ENCODE results near the gene KRTAP10-4. TPM values are rescaled to one million over a fixed set of nuclear protein-coding genes. Genes with fewer than 3 reads are reported as not detected.
"Not testable (repeated sequence)": the region's sequence is repeated elsewhere in the genome, so short reads cannot be mapped to it uniquely, and the experiment has no call there.

KRTAP10-4 gene
- total RNA-seq, 4 donors from 2014 or later: 2.7 to 11.8 (median 4.9) TPM; not detected in 1

GRCh38 chr21:44549525-44550211, 23.9 kb upstream of the KRTAP10-4 start:
- peaks cover 14% of the 10 kb centered on the region for H3K4me1 ChIP-seq
- no peak for TF ChIP-seq CTCF (IDR thresholded peaks at IDR 0.05)
- no peak for TF ChIP-seq POLR2A (IDR thresholded peaks at IDR 0.05)
- TF ChIP-seq EP300 (IDR thresholded peaks at IDR 0.05): no peak
- no peak for TF ChIP-seq POLR2AphosphoS5 (IDR thresholded peaks at IDR 0.05)
- WGBS: 43% methylated on average over 12 of the region's 25 CpGs
- H3K27ac ChIP-seq: no peak overlapping the region
- no peaks in the 10 kb centered on the region for H3K36me3 ChIP-seq
- H3K9me3 ChIP-seq: no peaks in the 10 kb centered on the region
- peaks cover 39% of the 10 kb centered on the region for H3K27me3 ChIP-seq
- DNase-seq (ENCODE audit: low spot score in 2 of 2): no peak
- no peak overlapping the region for H3K4me3 ChIP-seq

GRCh38 chr21:44550285-44550684, 23.2 kb upstream of the KRTAP10-4 start:
- Histone ChIP-seq H3K4me1 (peaks cover 14% of the 10 kb centered on the region), H3K27me3 (peaks cover 43% of the 10 kb centered on the region)
- H3K9me3 ChIP-seq; H3K27ac ChIP-seq; H3K4me3 ChIP-seq; H3K36me3 ChIP-seq; DNase-seq (ENCODE audit: low spot score in 2 of 2): not testable (repeated sequence)
- 59% methylated on average over 2 of the region's 17 CpGs for WGBS

- Histone ChIP-seq H3K4me3 (no peak overlapping the region), H3K36me3 (no peaks in the 10 kb centered on the region), H3K27me3 (peaks cover 48% of the 10 kb centered on the region), H3K4me1 (peaks cover 14% of the 10 kb centered on the region), H3K27ac (no peak overlapping the region), H3K9me3 (no peaks in the 10 kb centered on the region)
- no CpG with 5 or more reads among the region's 10 CpGs for WGBS
- no peak for DNase-seq (ENCODE audit: low spot score in 2 of 2)
- no peak for TF ChIP-seq POLR2AphosphoS5 (IDR thresholded peaks at IDR 0.05)
- TF ChIP-seq CTCF (IDR thresholded peaks at IDR 0.05): no peak
- no peak for TF ChIP-seq POLR2A (IDR thresholded peaks at IDR 0.05)
- TF ChIP-seq EP300 (IDR thresholded peaks at IDR 0.05): no peak
These were observed 22.7 kb upstream of the KRTAP10-4 start for GRCh38 chr21:44550807-44551206.

GRCh38 chr21:44551340-44551961, 22.1 kb upstream of the KRTAP10-4 start, which contains the start of gene KRTAP10-2:
Gene KRTAP10-2, minus strand, starts transcription at chr21:44551505. Its CDS starts 47 bp downstream, at chr21:44551458.
- no peak for DNase-seq (ENCODE audit: low spot score in 2 of 2)
- no peak within 1 kb of the TSS for H3K27ac ChIP-seq
- H3K9me3 ChIP-seq: no peaks in the 10 kb centered on the region
- 44% methylated on average over 3 of the region's 17 CpGs for WGBS
- H3K27me3 ChIP-seq: peaks cover 55% of the 10 kb centered on the region
- peaks cover 14% of the 10 kb centered on the region for H3K4me1 ChIP-seq
- TF ChIP-seq EP300 (IDR thresholded peaks at IDR 0.05): no peak
- TF ChIP-seq CTCF (IDR thresholded peaks at IDR 0.05): no peak
- TF ChIP-seq POLR2AphosphoS5 (IDR thresholded peaks at IDR 0.05): no peak
- no peak for TF ChIP-seq POLR2A (IDR thresholded peaks at IDR 0.05)
- H3K4me3 ChIP-seq: no peak within 1 kb of the TSS
- H3K36me3 ChIP-seq: no peaks in the 10 kb centered on the region

GRCh38 chr21:44552136-44552535, 21.4 kb upstream of the KRTAP10-4 start:
- no peak overlapping the region for H3K4me3 ChIP-seq
- no peak for DNase-seq (ENCODE audit: low spot score in 2 of 2)
- TF ChIP-seq POLR2AphosphoS5 (IDR thresholded peaks at IDR 0.05): no peak
- TF ChIP-seq POLR2A (IDR thresholded peaks at IDR 0.05): no peak
- TF ChIP-seq EP300 (IDR thresholded peaks at IDR 0.05): no peak
- TF ChIP-seq CTCF (IDR thresholded peaks at IDR 0.05): no peak
- H3K9me3 ChIP-seq: no peaks in the 10 kb centered on the region
- H3K27me3 ChIP-seq: peaks cover 60% of the 10 kb centered on the region
- no peak overlapping the region for H3K27ac ChIP-seq
- H3K4me1 ChIP-seq: peaks cover 14% of the 10 kb centered on the region
- H3K36me3 ChIP-seq: no peaks in the 10 kb centered on the region
- 97% methylated on average over 4 of the region's 6 CpGs for WGBS
